Gastrocnemius medialis (tissue), 4 donors: ENCODE data around the gene LMO1. TPM values are rescaled to one million over a fixed set of nuclear protein-coding genes. Genes with fewer than 3 reads are reported as not detected.
A peak's percentile ranks its signal among the peaks of the same experiment; 100 is the strongest.

ENCODE experiments used
- ATAC-seq, 2 donors: fragments of 150-250 bp; one replicate each; pipeline ENCODE4 v1.9.1; 2016
- DNase-seq, 2 donors: peaks; one replicate each; pipeline ENCODE4 v3.0.0-alpha.2; 2019
- H3K27ac ChIP-seq, 4 donors: fragments of 200-600 bp; sonication (generic); 1 replicate in 1 of 4; 2 replicates in 3 of 4; pipeline ENCODE4 v1.5.1; 2016 to 2018; ENCODE audit warnings: mild to moderate bottlenecking in 2 of 4, moderate library complexity in 1 of 4
- H3K27me3 ChIP-seq, 3 donors: fragments of 200-600 bp; sonication (generic) in 2 of 3; 1 replicate in 1 of 3; 2 replicates in 2 of 3; pipeline versions ENCODE4 v1.5.1 to v1.6.0; 2016 to 2019; ENCODE audit warnings: mild to moderate bottlenecking in 1 of 3, moderate library complexity in 1 of 3
- H3K36me3 ChIP-seq, 2 donors: fragments of 200-600 bp; sonication (generic) in 1 of 2; one replicate each; pipeline ENCODE4 v1.5.1; 2017 to 2018
- H3K4me1 ChIP-seq, 2 donors: fragments of 200-600 bp; sonication (generic) in 1 of 2; one replicate each; pipeline ENCODE4 v1.5.1; 2016 to 2017; ENCODE audit warnings: mild to moderate bottlenecking in 2 of 2
- H3K4me3 ChIP-seq, 4 donors: fragments of 200-600 bp; sonication (generic) in 3 of 4; 1 replicate in 1 of 4; 2 replicates in 3 of 4; pipeline ENCODE4 v1.5.1; 2016 to 2019; ENCODE audit warnings: mild to moderate bottlenecking in 2 of 4
- H3K9me3 ChIP-seq, 3 donors: fragments of 200-600 bp; sonication (generic) in 2 of 3; 1 replicate in 1 of 3; 2 replicates in 2 of 3; pipeline ENCODE4 v1.5.1; 2016 to 2019
- POLR2A ChIP-seq, 2 donors: fragments of 450-650 bp; IDR thresholded peaks; one replicate each; pipeline ENCODE4 v1.6.1; 2017; ENCODE audit warnings: antibody characterized with exemption in 2 of 2, mild to moderate bottlenecking in 2 of 2, moderate library complexity in 2 of 2
- in situ Hi-C, 4 donors: fragments of 200-750 bp; cut with MboI; loops; one replicate each; pipeline versions ENCODE4 v1.15.0 to v1.8.0; 2017; ENCODE audit warnings: low sequenced_read_pairs in 4 of 4
- intact Hi-C: fragments of 100-400 bp; cut with DNase I; formaldehyde crosslinking; loops from one replicate; pipeline ENCODE4 v1.15.1; 2023; ENCODE audit warnings: low total_unique reads
- total RNA-seq, 4 donors: library from RNA; depleted of rRNA; stranded (reverse); fragments of >200 nt; gene quantifications; one replicate each; pipeline versions ENCODE4 v1.1.0 to v1.2.3, GENCODE V29; 2016
- TF ChIP-seq, protein P1 (sequence below), 5 experiments: fragments of 450-650 bp in 3 of 5; fragments of 200-600 bp in 2 of 5; sonication (generic) in 2 of 5; IDR thresholded peaks in 4 of 5; conservative IDR thresholded peaks in 1 of 5; 1 replicate in 4 of 5; 2 replicates in 1 of 5; pipeline ENCODE4 v1.5.1; 2016 to 2019; ENCODE audit warnings: antibody characterized with exemption in 5 of 5, mild to moderate bottlenecking in 3 of 5, moderate library complexity in 3 of 5

Gene LMO1
- total RNA-seq, 4 donors from 2014 or later: 2.2 to 7.0 (median 2.5) TPM

- no peaks in the 10 kb centered on the region for H3K9me3 ChIP-seq
- intact Hi-C loops (no loop called here), in situ Hi-C loops (no loop called here)
- no peak overlapping the region for H3K27ac ChIP-seq
- no peak overlapping the region for H3K4me3 ChIP-seq
- no peaks in the 10 kb centered on the region for H3K36me3 ChIP-seq
- no peak for TF ChIP-seq POLR2A (IDR thresholded peaks at IDR 0.05)
- TF ChIP-seq, protein P1, sequence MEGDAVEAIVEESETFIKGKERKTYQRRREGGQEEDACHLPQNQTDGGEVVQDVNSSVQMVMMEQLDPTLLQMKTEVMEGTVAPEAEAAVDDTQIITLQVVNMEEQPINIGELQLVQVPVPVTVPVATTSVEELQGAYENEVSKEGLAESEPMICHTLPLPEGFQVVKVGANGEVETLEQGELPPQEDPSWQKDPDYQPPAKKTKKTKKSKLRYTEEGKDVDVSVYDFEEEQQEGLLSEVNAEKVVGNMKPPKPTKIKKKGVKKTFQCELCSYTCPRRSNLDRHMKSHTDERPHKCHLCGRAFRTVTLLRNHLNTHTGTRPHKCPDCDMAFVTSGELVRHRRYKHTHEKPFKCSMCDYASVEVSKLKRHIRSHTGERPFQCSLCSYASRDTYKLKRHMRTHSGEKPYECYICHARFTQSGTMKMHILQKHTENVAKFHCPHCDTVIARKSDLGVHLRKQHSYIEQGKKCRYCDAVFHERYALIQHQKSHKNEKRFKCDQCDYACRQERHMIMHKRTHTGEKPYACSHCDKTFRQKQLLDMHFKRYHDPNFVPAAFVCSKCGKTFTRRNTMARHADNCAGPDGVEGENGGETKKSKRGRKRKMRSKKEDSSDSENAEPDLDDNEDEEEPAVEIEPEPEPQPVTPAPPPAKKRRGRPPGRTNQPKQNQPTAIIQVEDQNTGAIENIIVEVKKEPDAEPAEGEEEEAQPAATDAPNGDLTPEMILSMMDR (IDR thresholded peaks at IDR 0.05 in 4 of 5, conservative IDR thresholded peaks at IDR 0.05 in 1 of 5): no peak
- no peaks in the 10 kb centered on the region for H3K4me1 ChIP-seq
- H3K27me3 ChIP-seq: no peaks in the 10 kb centered on the region
- ATAC-seq (no peak), DNase-seq (no peak)
Measured at GRCh38 chr11:8217136-8217535, 46.5 kb downstream of the LMO1 start.

- in situ Hi-C loops (no loop called here), intact Hi-C loops (no loop called here)
- ATAC-seq: no peak
Measured at GRCh38 chr11:8213376-8213775, 50.3 kb downstream of the LMO1 start.

GRCh38 chr11:8209208-8209807 lies 54.4 kb downstream of the LMO1 start:
- Histone ChIP-seq H3K4me3 (no peak overlapping the region), H3K27me3 (peaks cover 15 to 18% (median 16%) of the 10 kb centered on the region in 3 donors), H3K4me1 (no peaks in the 10 kb centered on the region), H3K9me3 (no peaks in the 10 kb centered on the region), H3K27ac (no peak overlapping the region), H3K36me3 (no peaks in the 10 kb centered on the region)
- no peak for ATAC-seq
- no peak for DNase-seq
- in situ Hi-C loops: no loop called here
- TF ChIP-seq, protein P1 (IDR thresholded peaks at IDR 0.05 in 4 of 5, conservative IDR thresholded peaks at IDR 0.05 in 1 of 5): no peak
- no peak for TF ChIP-seq POLR2A (IDR thresholded peaks at IDR 0.05)
- intact Hi-C loops: no loop called here

More at GRCh38 chr11:8213376-8213775, 50.3 kb downstream of the LMO1 start:
- no peak for TF ChIP-seq POLR2A (IDR thresholded peaks at IDR 0.05)
- TF ChIP-seq, protein P1 (IDR thresholded peaks at IDR 0.05 in 4 of 5, conservative IDR thresholded peaks at IDR 0.05 in 1 of 5): no peak
- no peak for DNase-seq
- Histone ChIP-seq H3K27me3 (peaks cover 3 to 6% (median 6%) of the 10 kb centered on the region in 3 donors), H3K9me3 (no peaks in the 10 kb centered on the region), H3K4me1 (no peaks in the 10 kb centered on the region), H3K36me3 (no peaks in the 10 kb centered on the region), H3K4me3 (no peak overlapping the region), H3K27ac (no peak overlapping the region)

- in situ Hi-C loops (no loop called here), intact Hi-C loops (no loop called here)
- no peak overlapping the region for H3K4me3 ChIP-seq
- no peak for DNase-seq
- H3K36me3 ChIP-seq: no peaks in the 10 kb centered on the region
- peaks cover 15 to 18% (median 16%) of the 10 kb centered on the region in 3 donors for H3K27me3 ChIP-seq
- no peak for ATAC-seq
- TF ChIP-seq, protein P1 (IDR thresholded peaks at IDR 0.05 in 4 of 5, conservative IDR thresholded peaks at IDR 0.05 in 1 of 5): no peak
- TF ChIP-seq POLR2A (IDR thresholded peaks at IDR 0.05): no peak
- H3K9me3 ChIP-seq: no peaks in the 10 kb centered on the region
- peak overlapping the region in 1 of 4 donors; percentile 20 for H3K27ac ChIP-seq
- H3K4me1 ChIP-seq: no peaks in the 10 kb centered on the region
Measured at GRCh38 chr11:8207080-8208000, 56.3 kb downstream of the LMO1 start.
